ENCODE data around the gene SYT9.

- TF ChIP-seq CTCF (IDR thresholded peaks at IDR 0.05) (no peak), POLR2A (IDR thresholded peaks at IDR 0.05) (no peak), EP300 (IDR thresholded peaks at IDR 0.05; ENCODE audit: low read depth) (no peak), POLR2AphosphoS5 (IDR thresholded peaks at IDR 0.05) (no peak)
Observed at GRCh38 chr11:7501251-7501650, 249.5 kb downstream of the SYT9 start.
